ENCODE data around the gene TDP2. TPM values are rescaled to one million over a fixed set of nuclear protein-coding genes. Genes with fewer than 3 reads are reported as not detected.
"Not testable (repeated sequence)": the region's sequence is repeated elsewhere in the genome, so short reads cannot be mapped to it uniquely, and the experiment has no call there.

TDP2 gene
- total RNA-seq, 1 donor from 2014 or later = 75.7 TPM

GRCh38 chr6:24646771-24647170, 19.9 kb downstream of the TDP2 start:
- no peak for DNase-seq (ENCODE audit: low spot score)

- no peak for DNase-seq (ENCODE audit: low spot score)
These were observed 22.3 kb downstream of the TDP2 start for GRCh38 chr6:24644377-24644776.

- DNase-seq (ENCODE audit: low spot score) = no peak
These were observed 22.8 kb downstream of the TDP2 start for GRCh38 chr6:24643920-24644319.

GRCh38 chr6:24642061-24642460, 24.6 kb downstream of the TDP2 start:
- DNase-seq (ENCODE audit: low spot score) = no peak

GRCh38 chr6:24640631-24641030, 26.1 kb downstream of the TDP2 start:
- not testable (repeated sequence) for DNase-seq (ENCODE audit: low spot score)

GRCh38 chr6:24640166-24640565, 26.5 kb downstream of the TDP2 start:
- no peak for DNase-seq (ENCODE audit: low spot score)

GRCh38 chr6:24636681-24637080, 30.0 kb downstream of the TDP2 start:
- DNase-seq (ENCODE audit: low spot score) = no peak

- DNase-seq (ENCODE audit: low spot score) = no peak
These were observed 34.1 kb downstream of the TDP2 start for GRCh38 chr6:24632573-24632972.

- no peak for DNase-seq (ENCODE audit: low spot score)
These were observed 35.0 kb downstream of the TDP2 start for GRCh38 chr6:24631671-24632070.

GRCh38 chr6:24630856-24631505, 35.7 kb downstream of the TDP2 start:
- DNase-seq (ENCODE audit: low spot score) = no peak

- DNase-seq (ENCODE audit: low spot score) = no peak
These were observed 44.9 kb downstream of the TDP2 start for GRCh38 chr6:24621626-24622289.

GRCh38 chr6:24620637-24621036, 46.1 kb downstream of the TDP2 start:
- no peak for DNase-seq (ENCODE audit: low spot score)

- DNase-seq (ENCODE audit: low spot score) = no peak
These were observed 47.0 kb downstream of the TDP2 start for GRCh38 chr6:24619661-24620060.

- no peak for DNase-seq (ENCODE audit: low spot score)
These were observed 52.1 kb downstream of the TDP2 start for GRCh38 chr6:24614648-24615047.

GRCh38 chr6:24614043-24614420, 52.7 kb downstream of the TDP2 start:
- DNase-seq (ENCODE audit: low spot score) = no peak

GRCh38 chr6:24613361-24614042, 53.2 kb downstream of the TDP2 start:
- no peak for DNase-seq (ENCODE audit: low spot score)

GRCh38 chr6:24610672-24611071, 56.0 kb downstream of the TDP2 start:
- DNase-seq (ENCODE audit: low spot score) = no peak

GRCh38 chr6:24607310-24608105, 59.2 kb downstream of the TDP2 start:
- no peak for DNase-seq (ENCODE audit: low spot score)

- DNase-seq (ENCODE audit: low spot score) = no peak
These were observed 60.3 kb downstream of the TDP2 start for GRCh38 chr6:24606200-24606930.

GRCh38 chr6:24603241-24603640, 63.5 kb downstream of the TDP2 start:
- DNase-seq (ENCODE audit: low spot score) = no peak

- no peak for DNase-seq (ENCODE audit: low spot score)
These were observed 65.8 kb downstream of the TDP2 start for GRCh38 chr6:24600903-24601302.
